Left colon (tissue), 2 donors: ENCODE data around the gene MYH7B. TPM values are rescaled to one million over a fixed set of nuclear protein-coding genes. Genes with fewer than 3 reads are reported as not detected.

Source experiments
- ATAC-seq: fragments of 200-7000 bp; cut with Tn5 transposase; one replicate; pipeline ENCODE4 v1.9.1; 2020; ENCODE audit warnings: mild to moderate bottlenecking, moderate library complexity
- DNase-seq, 2 donors: peaks; one replicate each; pipeline ENCODE4 v3.0.0-alpha.2; 2020
- intact Hi-C, 2 donors: fragments of 100-400 bp; cut with DNase I in 1 of 2; cut with micrococcal nuclease in 1 of 2; formaldehyde crosslinking; loops; one replicate each; pipeline versions ENCODE4 v1.11.2 to v1.14.0; 2022; cut with DNase I, micrococcal nuclease
- total RNA-seq, 2 donors: library from RNA; stranded (reverse); fragmentation: NEBNext Ultra II Directional; extraction: Animal tissue kit (Norgen Biotek cat#: 25700); gene quantifications; one replicate each; pipeline ENCODE4 v1.2.1, GENCODE V29; 2021
- donor health status: DM: no; HTN: no; CAD: no.
- donor health status: DM: yes; HTN: yes; CAD: no.

MYH7B gene
- total RNA-seq, 2 donors from 2014 or later: 1.2 to 1.3 TPM

DNA sequence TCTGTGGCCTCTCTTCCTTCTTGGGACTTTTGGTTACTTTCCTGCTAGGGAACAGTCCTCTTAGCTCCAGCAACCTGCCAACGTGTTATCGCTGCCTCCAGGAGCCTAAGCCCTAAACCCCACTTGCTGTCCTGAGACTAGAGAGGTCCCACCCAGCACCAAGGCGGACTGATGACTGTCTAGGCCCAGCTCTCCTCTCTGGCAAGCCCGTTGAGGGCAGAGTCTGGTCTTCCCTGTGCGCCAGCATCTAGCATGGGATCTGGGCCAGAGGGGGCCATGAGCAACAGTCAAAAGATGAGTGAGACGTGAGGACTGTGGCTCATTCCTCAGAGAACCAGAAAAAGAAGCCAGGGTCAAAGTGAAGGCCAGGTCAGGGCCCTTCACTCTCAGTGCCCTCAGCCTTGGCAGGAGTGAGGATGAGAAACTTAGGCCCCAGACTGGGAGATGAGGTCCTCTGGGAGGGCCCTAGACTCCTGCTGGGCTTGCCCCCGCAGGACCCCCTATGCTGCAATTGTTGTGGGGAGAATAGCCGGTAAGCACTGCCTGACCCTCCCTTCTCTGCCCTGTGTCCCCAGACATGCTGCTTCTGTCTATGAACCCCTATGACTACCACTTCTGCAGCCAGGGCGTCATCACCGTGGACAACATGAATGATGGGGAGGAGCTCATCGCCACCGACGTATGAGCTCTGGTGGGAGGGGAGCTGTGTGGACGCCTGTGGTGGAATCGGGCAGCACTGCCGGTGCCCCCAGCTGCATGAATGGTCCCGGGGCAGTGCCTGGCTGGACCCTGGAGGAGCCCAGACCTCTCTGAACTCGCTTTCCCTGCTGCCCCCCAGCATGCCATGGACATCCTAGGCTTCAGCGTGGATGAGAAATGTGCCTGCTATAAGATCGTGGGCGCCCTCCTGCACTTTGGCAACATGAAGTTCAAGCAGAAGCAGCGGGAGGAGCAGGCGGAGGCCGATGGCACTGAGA is 30.9 kb downstream of the MYH7B start:
- DNase-seq: no peak
- ATAC-seq: no peak
- intact Hi-C loops: no loop called here

DNA sequence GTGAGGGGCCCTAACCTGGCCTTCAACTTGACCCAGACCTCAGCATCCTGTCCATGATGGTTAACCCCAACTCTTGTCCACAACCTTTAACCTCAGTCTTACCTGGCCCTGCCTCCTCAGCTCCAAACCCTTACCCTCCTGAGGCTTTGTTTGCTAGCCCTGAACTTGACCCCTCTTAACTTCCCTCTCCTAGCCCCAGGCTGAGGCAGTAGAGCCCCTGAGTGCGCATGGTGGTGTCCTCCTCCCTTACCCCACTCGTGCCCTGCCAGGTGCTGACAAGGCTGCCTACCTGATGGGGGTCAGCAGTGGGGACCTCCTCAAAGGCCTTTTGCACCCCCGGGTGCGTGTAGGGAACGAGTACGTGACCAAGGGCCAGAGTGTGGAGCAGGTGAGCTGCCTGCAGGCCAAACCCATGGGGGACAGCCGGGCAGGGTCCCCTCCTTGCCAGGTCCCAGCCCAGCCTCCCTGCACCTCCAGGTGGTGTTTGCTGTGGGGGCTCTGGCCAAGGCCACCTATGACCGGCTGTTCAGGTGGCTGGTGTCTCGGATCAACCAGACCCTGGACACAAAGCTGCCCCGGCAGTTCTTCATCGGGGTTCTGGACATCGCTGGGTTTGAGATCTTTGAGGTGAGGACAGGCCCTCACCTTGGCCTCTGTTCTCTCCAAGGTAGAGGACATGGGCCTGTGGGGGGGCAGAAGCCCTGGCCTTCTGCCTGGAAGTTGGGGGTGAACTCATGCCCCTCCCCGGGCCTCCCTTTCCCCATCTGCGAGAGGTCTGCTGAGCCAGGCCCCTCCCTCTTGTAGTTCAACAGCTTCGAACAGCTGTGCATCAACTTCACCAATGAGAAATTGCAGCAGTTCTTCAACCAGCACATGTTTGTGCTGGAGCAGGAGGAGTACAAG is 31.9 kb downstream of the MYH7B start:
- ATAC-seq: no peak
- DNase-seq: no peak

GRCh38 chr20:34988191-34988540 is 32.5 kb downstream of the MYH7B start:
- intact Hi-C loops: no loop called here
- ATAC-seq (no peak), DNase-seq (no peak)

More for the DNA sequence above, 31.9 kb downstream of the MYH7B start:
- intact Hi-C loops: no loop called here

- ATAC-seq (no peak), DNase-seq (no peak)
- intact Hi-C loops: no loop called here
These were observed 33.5 kb downstream of the MYH7B start for GRCh38 chr20:34989118-34989517.

DNA sequence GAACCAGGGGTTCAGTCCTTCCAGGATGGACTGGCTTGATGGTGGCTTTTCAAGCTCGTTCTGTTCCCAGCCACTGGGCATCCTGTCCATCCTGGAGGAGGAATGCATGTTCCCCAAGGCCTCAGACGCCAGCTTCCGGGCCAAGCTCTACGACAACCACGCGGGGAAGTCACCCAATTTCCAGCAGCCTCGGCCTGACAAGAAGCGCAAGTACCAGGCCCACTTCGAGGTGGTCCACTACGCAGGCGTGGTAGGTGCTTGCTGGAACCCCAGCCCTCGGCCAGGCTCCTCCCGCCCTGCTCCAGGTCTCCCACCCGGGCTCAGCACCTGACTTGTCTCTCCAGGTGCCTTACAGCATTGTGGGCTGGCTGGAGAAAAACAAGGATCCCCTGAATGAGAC is 34.0 kb downstream of the MYH7B start:
- DNase-seq (no peak), ATAC-seq (no peak)
- intact Hi-C loops: no loop called here

- DNase-seq (no peak), ATAC-seq (no peak)
- intact Hi-C loops: no loop called here
These were observed 34.6 kb downstream of the MYH7B start for GRCh38 chr20:34990231-34990630.

GRCh38 chr20:34990661-34991214 is 35.1 kb downstream of the MYH7B start:
- intact Hi-C loops: no loop called here
- ATAC-seq (no peak), DNase-seq (no peak)

DNA sequence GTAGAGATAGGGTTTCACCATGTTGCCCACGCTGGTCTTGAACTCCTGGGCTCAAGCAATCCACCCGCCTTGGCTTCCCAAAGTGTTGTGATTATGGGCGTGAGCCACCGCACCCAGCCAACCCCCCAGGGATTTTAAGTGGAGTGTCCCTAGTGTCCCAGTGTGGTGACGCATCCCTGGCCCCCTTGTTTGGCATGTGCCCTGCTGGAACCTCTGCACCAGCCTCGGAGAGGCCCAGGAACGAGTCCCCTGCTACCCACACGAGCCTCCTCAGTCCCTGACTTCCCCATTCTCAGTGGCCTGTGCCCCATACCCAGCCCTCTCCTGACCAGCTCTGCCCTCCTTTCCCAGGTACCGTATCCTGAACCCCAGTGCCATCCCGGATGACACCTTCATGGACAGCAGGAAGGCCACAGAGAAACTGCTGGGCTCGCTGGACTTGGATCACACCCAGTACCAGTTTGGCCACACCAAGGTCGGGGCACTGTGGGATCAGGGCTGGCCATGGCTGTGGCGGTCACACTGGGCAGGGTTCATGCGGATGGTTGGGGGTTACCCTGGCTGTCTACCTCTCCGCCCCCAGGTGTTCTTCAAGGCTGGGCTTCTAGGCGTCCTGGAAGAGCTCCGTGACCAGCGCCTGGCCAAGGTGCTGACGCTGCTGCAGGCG is 37.2 kb downstream of the MYH7B start:
- intact Hi-C loops: no loop called here
- DNase-seq (no peak), ATAC-seq (no peak)

DNA sequence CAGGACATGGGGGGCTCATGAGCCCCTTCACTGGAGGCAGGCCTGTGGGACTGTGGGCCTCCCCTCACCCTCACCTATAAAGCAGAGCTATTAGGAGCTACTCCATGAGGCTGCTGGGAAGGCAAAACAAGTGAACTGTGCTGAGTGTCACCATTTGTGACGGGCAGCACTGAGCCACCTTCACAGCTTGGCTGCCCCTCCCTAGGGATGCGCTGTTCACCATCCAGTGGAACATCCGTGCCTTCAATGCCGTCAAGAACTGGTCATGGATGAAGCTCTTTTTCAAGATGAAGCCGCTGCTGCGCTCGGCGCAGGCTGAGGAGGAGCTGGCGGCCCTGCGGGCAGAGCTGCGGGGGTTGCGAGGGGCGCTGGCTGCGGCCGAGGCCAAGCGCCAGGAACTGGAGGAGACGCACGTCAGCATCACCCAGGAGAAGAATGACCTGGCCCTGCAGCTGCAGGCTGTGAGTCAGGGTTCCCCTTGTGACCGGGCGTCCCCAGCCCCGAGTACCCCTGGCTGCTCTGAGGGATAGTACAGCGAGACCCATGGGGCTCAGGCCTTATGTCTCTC is 38.4 kb downstream of the MYH7B start:
- intact Hi-C loops: no loop called here
- ATAC-seq: no peak
- DNase-seq: no peak

GRCh38 chr20:34994509-34995131 is 39.0 kb downstream of the MYH7B start:
- DNase-seq (no peak), ATAC-seq (no peak)
- intact Hi-C loops: no loop called here

DNA sequence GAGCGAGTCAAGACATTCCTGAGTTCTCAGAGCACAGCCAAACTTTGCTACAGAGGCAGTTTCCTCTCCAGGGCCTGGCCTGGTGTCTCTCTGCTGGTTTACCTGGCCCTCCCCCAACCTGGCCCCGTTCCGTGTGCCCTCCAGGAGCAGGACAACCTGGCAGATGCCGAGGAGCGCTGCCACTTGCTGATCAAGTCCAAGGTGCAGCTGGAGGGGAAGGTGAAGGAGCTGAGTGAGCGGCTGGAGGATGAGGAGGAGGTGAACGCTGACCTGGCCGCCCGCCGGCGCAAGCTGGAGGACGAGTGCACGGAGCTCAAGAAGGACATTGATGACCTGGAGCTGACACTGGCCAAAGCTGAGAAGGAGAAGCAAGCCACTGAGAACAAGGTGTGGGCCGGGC is 39.5 kb downstream of the MYH7B start:
- intact Hi-C loops: no loop called here
- DNase-seq: no peak
- no peak for ATAC-seq

DNA sequence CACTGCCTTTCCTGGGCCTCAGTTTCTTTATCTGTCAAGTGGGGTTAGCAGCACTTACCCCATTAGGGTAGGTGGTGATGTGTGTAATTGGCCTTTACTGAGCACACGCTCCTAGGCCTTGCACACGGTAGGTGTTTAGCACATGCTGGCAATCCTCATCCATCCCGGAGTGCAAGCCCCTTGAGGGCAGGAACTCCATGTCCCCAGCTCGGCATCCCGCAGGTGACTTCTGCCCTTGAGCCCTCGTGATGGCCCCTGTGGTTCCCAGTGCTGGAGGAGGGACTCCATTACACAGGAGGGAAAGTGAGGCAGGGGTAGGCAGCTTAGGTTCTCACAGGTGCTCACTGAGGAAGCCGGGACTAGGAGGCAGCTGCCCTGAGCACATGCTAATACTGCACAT is 40.0 kb downstream of the MYH7B start:
- no peak for DNase-seq
- intact Hi-C loops: no loop called here

DNA sequence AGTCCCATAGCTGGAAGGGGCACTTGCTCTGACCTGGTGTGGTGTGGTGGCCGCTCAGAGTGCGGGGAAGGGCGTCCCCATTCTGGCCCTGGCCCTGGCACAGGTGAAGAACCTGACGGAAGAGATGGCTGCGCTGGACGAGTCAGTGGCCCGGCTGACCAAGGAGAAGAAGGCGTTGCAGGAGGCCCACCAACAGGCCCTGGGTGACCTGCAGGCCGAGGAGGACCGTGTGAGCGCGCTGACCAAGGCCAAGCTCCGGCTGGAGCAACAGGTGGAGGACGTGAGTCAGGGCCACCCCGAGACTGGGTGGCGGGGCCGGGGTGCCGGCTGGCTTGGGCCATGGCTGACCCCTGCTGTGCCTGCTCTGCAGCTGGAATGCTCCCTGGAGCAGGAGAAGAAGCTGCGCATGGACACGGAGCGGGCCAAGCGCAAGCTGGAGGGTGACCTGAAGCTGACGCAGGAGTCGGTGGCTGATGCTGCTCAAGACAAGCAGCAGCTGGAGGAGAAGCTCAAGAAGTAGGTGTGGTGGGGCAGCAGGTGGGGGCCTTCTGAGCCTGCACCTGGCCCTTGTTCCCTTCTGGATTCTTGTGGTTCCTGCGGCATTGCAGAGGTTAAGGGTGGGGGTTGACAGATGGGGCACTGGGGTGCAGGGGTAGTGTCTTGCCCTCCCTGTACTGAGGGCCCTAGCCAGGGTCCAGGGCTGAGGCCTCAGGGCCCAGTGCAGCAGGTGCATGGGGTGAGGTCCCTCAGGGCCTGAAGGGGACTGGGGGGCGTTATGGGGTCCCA is 40.8 kb downstream of the MYH7B start:
- intact Hi-C loops: no loop called here
- DNase-seq (no peak), ATAC-seq (no peak)

More for the DNA sequence above, 40.0 kb downstream of the MYH7B start:
- no peak for ATAC-seq

- intact Hi-C loops: no loop called here
- ATAC-seq (peak; percentile 87), DNase-seq (peak; percentile 58 to 75)
These were observed 41.5 kb downstream of the MYH7B start for GRCh38 chr20:34997131-34997561.

- intact Hi-C loops: no loop called here
- DNase-seq (no peak), ATAC-seq (no peak)
These were observed 42.1 kb downstream of the MYH7B start for GRCh38 chr20:34997774-34998173.

DNA sequence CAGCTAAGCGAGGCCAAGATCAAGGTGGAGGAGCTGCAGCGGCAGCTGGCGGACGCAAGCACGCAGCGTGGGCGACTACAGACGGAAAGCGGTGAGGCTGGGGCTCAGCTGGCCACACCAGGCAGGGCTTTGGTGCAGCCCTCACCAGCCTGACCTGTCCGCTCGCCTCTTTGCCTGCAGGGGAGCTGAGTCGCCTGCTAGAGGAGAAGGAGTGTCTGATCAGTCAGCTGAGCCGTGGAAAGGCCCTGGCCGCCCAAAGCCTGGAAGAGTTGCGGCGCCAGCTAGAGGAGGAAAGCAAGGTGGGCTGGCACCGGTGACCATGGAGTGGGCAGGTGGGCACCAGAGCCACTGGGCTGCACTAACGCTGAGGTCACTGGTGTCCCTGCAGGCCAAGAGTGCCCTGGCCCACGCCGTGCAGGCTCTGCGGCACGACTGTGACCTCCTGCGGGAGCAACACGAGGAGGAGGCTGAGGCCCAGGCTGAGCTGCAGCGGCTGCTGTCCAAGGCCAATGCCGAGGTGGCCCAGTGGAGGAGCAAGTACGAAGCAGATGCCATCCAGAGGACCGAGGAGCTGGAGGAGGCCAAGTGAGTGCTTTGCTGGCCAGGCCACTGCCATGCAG is 42.8 kb downstream of the MYH7B start:
- DNase-seq: no peak
- intact Hi-C loops: no loop called here

DNA sequence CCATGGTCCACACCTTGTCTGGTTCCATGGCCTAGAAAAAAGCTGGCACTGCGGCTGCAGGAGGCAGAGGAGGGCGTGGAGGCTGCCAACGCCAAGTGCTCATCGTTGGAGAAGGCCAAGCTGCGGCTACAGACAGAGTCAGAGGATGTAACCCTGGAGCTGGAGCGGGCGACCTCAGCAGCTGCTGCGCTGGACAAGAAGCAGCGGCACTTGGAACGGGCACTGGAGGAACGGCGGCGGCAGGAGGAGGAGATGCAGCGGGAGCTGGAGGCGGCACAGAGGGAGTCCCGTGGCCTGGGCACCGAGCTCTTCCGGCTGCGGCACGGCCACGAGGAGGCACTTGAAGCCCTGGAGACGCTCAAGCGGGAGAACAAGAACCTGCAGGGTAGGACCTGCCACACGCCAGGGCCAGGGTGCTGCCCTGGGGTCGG is 43.4 kb downstream of the MYH7B start:
- DNase-seq: no peak
- intact Hi-C loops: no loop called here
- ATAC-seq: no peak

More for the DNA sequence above, 42.8 kb downstream of the MYH7B start:
- no peak for ATAC-seq
